ENCODE results near the gene MLXIPL. TPM values are rescaled to one million over a fixed set of nuclear protein-coding genes. Genes with fewer than 3 reads are reported as not detected.

The MLXIPL gene
- total RNA-seq, 2 donors from 2014 or later, result 39.7 to 58.0 TPM

GRCh38 chr7:73599916-73600315 lies 24.4 kb downstream of the MLXIPL start:
- peaks cover 2% of the 10 kb centered on the region for H3K36me3 Mint-ChIP-seq (ENCODE audit: low read depth)
- H3K4me1 Mint-ChIP-seq, result no peaks in the 10 kb centered on the region
- H3K9me3 Mint-ChIP-seq, result no peaks in the 10 kb centered on the region
- no peaks in the 10 kb centered on the region for H3K36me3 ChIP-seq (ENCODE audit: control insufficient read depth, insufficient read depth, low read length)
- H3K4me3 Mint-ChIP-seq, result no peak overlapping the region
- no peak overlapping the region for H3K4me3 ChIP-seq (ENCODE audit: low read length)
- H3K27me3 ChIP-seq (ENCODE audit: control insufficient read depth, insufficient read depth, low read length, poor library complexity, severe bottlenecking), result no peaks in the 10 kb centered on the region
- no peak overlapping the region for H3K9ac ChIP-seq (ENCODE audit: extremely low read depth, low read length, poor library complexity, severe bottlenecking)
- H3K9me3 ChIP-seq (ENCODE audit: control insufficient read depth, low read length), result no peaks in the 10 kb centered on the region
- H3K27ac ChIP-seq (ENCODE audit: low read depth, low read length), result no peak overlapping the region
- no peak for TF ChIP-seq CTCF (conservative IDR thresholded peaks at IDR 0.05)
- H3K27ac Mint-ChIP-seq, result no peak overlapping the region
- H3K27me3 Mint-ChIP-seq (ENCODE audit: insufficient read depth), result peaks cover 29% of the 10 kb centered on the region
- DNase-seq, result no peak
- WGBS, 2 experiments (ENCODE audit: insufficient coverage in 1 of 2, insufficient read length in 1 of 2), result 94 to 100% methylated on average over 2 to 7 of the region's 7 CpGs
- H3K4me1 ChIP-seq (ENCODE audit: control insufficient read depth, insufficient read depth, low read length), result no peaks in the 10 kb centered on the region

GRCh38 chr7:73599151-73599882 lies 25.0 kb downstream of the MLXIPL start:
- H3K36me3 Mint-ChIP-seq (ENCODE audit: low read depth), result peaks cover 2% of the 10 kb centered on the region
- H3K27ac Mint-ChIP-seq, result no peak overlapping the region
- no peaks in the 10 kb centered on the region for H3K4me1 Mint-ChIP-seq
- no peaks in the 10 kb centered on the region for H3K9me3 Mint-ChIP-seq
- H3K27me3 Mint-ChIP-seq (ENCODE audit: insufficient read depth), result peaks cover 29% of the 10 kb centered on the region
- H3K27ac ChIP-seq (ENCODE audit: low read depth, low read length), result no peak overlapping the region
- no peak for TF ChIP-seq CTCF (conservative IDR thresholded peaks at IDR 0.05)
- 82 to 85% methylated on average over 5 to 12 of the region's 13 CpGs for WGBS, 2 experiments (ENCODE audit: insufficient coverage in 1 of 2, insufficient read length in 1 of 2)
- no peaks in the 10 kb centered on the region for H3K36me3 ChIP-seq (ENCODE audit: control insufficient read depth, insufficient read depth, low read length)
- H3K27me3 ChIP-seq (ENCODE audit: control insufficient read depth, insufficient read depth, low read length, poor library complexity, severe bottlenecking), result no peaks in the 10 kb centered on the region
- H3K4me1 ChIP-seq (ENCODE audit: control insufficient read depth, insufficient read depth, low read length), result no peaks in the 10 kb centered on the region
- H3K4me3 Mint-ChIP-seq, result no peak overlapping the region
- no peak overlapping the region for H3K4me3 ChIP-seq (ENCODE audit: low read length)
- H3K9me3 ChIP-seq (ENCODE audit: control insufficient read depth, low read length), result no peaks in the 10 kb centered on the region
- no peak overlapping the region for H3K9ac ChIP-seq (ENCODE audit: extremely low read depth, low read length, poor library complexity, severe bottlenecking)
- DNase-seq, result no peak

- no peaks in the 10 kb centered on the region for H3K9me3 Mint-ChIP-seq
- Histone ChIP-seq H3K4me1 (ENCODE audit: control insufficient read depth, insufficient read depth, low read length) (no peaks in the 10 kb centered on the region), H3K36me3 (ENCODE audit: control insufficient read depth, insufficient read depth, low read length) (no peaks in the 10 kb centered on the region), H3K9me3 (ENCODE audit: control insufficient read depth, low read length) (no peaks in the 10 kb centered on the region), H3K27me3 (ENCODE audit: control insufficient read depth, insufficient read depth, low read length, poor library complexity, severe bottlenecking) (no peaks in the 10 kb centered on the region), H3K9ac (ENCODE audit: extremely low read depth, low read length, poor library complexity, severe bottlenecking) (no peak overlapping the region), H3K27ac (ENCODE audit: low read depth, low read length) (no peak overlapping the region), H3K4me3 (ENCODE audit: low read length) (no peak overlapping the region)
- peaks cover 2% of the 10 kb centered on the region for H3K36me3 Mint-ChIP-seq (ENCODE audit: low read depth)
- H3K4me3 Mint-ChIP-seq, result no peak overlapping the region
- whole genome bisulfite sequencing, 2 experiments (ENCODE audit: insufficient coverage in 1 of 2, insufficient read length in 1 of 2), result 93% methylated on average over 3 to 5 of the region's 5 CpGs
- H3K4me1 Mint-ChIP-seq, result no peaks in the 10 kb centered on the region
- TF ChIP-seq CTCF (conservative IDR thresholded peaks at IDR 0.05), result no peak
- DNase-seq, result no peak
- H3K27me3 Mint-ChIP-seq (ENCODE audit: insufficient read depth), result peaks cover 35% of the 10 kb centered on the region
- no peak overlapping the region for H3K27ac Mint-ChIP-seq
These were observed 26.1 kb downstream of the MLXIPL start for GRCh38 chr7:73597978-73598782.
